Endodermal cell (in vitro differentiated cells): ENCODE measurements around the gene SMOC2. TPM values are rescaled to one million over a fixed set of nuclear protein-coding genes. Genes with fewer than 3 reads are reported as not detected.

Experiments
- DNase-seq: peaks from one replicate; pipeline ENCODE4 v3.0.0-alpha.2; 2017
- H3K27ac ChIP-seq: 2 replicates; pipeline ENCODE4 v1.5.1; 2013; ENCODE audit warnings: mild to moderate bottlenecking, low read depth, low read length, moderate library complexity
- H3K27me3 ChIP-seq: 2 replicates; pipeline ENCODE4 v1.6.1; 2013; ENCODE audit warnings: mild to moderate bottlenecking, low read length, moderate library complexity; ENCODE audit not compliant: insufficient read depth, control insufficient read depth, poor library complexity, severe bottlenecking
- H3K36me3 ChIP-seq: 2 replicates; pipeline ENCODE4 v1.7.0; 2013; ENCODE audit warnings: mild to moderate bottlenecking, low read length, moderate library complexity; ENCODE audit not compliant: control insufficient read depth, insufficient read depth
- H3K4me1 ChIP-seq: one replicate; pipeline ENCODE4 v1.7.0; 2013; ENCODE audit warnings: low read length; ENCODE audit not compliant: control insufficient read depth, insufficient read depth
- H3K4me3 ChIP-seq: 2 replicates; pipeline ENCODE4 v1.5.1; 2013; ENCODE audit warnings: mild to moderate bottlenecking, low read length, moderate library complexity
- H3K9ac ChIP-seq: 2 replicates; pipeline ENCODE4 v1.6.1; 2013; ENCODE audit warnings: mild to moderate bottlenecking, low read length, moderate library complexity; ENCODE audit not compliant: poor library complexity, severe bottlenecking; ENCODE audit errors: extremely low read depth
- H3K9me3 ChIP-seq: 2 replicates; pipeline ENCODE4 v1.6.1; 2013; ENCODE audit warnings: mild to moderate bottlenecking, low read length, moderate library complexity; ENCODE audit not compliant: control insufficient read depth
- H3K27ac Mint-ChIP-seq: 2 replicates; pipeline ENCODE4 v1.8.0; 2020; ENCODE audit warnings: mixed read lengths
- H3K27me3 Mint-ChIP-seq: 2 replicates; pipeline ENCODE4 v1.8.0; 2021; ENCODE audit warnings: mild to moderate bottlenecking, mixed read lengths; ENCODE audit not compliant: insufficient read depth
- H3K36me3 Mint-ChIP-seq: 2 replicates; pipeline ENCODE4 v1.8.0; 2020; ENCODE audit warnings: low read depth, mixed read lengths
- H3K4me1 Mint-ChIP-seq: 2 replicates; pipeline ENCODE4 v1.8.0; 2020; ENCODE audit warnings: mixed read lengths
- H3K4me3 Mint-ChIP-seq: 2 replicates; pipeline ENCODE4 v1.8.0; 2020; ENCODE audit warnings: mild to moderate bottlenecking, moderate library complexity, mixed read lengths
- H3K9me3 Mint-ChIP-seq: 2 replicates; pipeline ENCODE4 v1.8.0; 2020; ENCODE audit warnings: mild to moderate bottlenecking, mixed read lengths
- CTCF ChIP-seq: fragments of 200-600 bp; sonication (generic); conservative IDR thresholded peaks from 2 replicates; pipeline ENCODE4 v1.5.0; 2021; ENCODE audit warnings: antibody characterized with exemption, mild to moderate bottlenecking
- WGBS, 2 experiments: methylation state at CpG; one replicate each; pipeline versions ENCODE4 v1.1.5 to v1.1.7; 2013; ENCODE audit warnings: missing lambda C conversion rate in 2 of 2, mixed read lengths in 1 of 2; ENCODE audit not compliant: insufficient coverage in 1 of 2, insufficient read length in 1 of 2; 5-methylcytosine and 5-hydroxymethylcytosine counted together
- total RNA-seq, 2 donors: library from RNA; stranded (reverse); fragmentation: NEBNext Ultra II Directional in 1 of 2; extraction: Animal tissue kit (Norgen Biotek cat#: 25700) in 1 of 2; gene quantifications; 2 replicates in 1 of 2; 3 replicates in 1 of 2; pipeline ENCODE4 v1.2.1, GENCODE V29; 2021

The SMOC2 gene
- total RNA-seq, 2 donors from 2014 or later, result 0.20 TPM; not detected in 1

DNA sequence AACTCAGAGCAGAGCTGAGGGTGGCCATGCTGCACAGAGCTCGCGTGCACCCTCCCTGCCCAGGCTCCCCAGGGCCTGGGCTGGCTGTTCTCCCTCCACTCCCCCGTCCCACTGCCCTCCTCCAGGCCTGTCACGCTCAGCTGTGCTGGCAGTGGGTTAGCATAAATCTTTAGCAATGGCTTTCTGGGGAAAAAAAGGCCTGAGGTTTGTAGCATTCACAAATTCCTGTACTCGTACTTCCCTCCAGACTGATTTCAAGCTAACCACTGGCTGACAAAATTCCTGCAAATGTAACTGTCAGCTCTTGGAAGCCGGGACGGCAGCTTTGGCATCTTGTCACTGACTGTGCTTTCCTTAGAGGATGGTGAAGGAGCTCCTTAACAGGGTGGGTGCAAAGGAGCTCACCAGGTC lies 22.3 kb upstream of the SMOC2 start:
- no peak for TF ChIP-seq CTCF
- Histone ChIP-seq H3K27ac (no peak overlapping the region), H3K9me3 (no peaks in the 10 kb centered on the region), H3K27me3 (no peaks in the 10 kb centered on the region), H3K9ac (no peak overlapping the region), H3K36me3 (no peaks in the 10 kb centered on the region), H3K4me3 (no peak overlapping the region), H3K4me1 (no peaks in the 10 kb centered on the region)
- Mint-ChIP-seq H3K36me3 (no peaks in the 10 kb centered on the region), H3K27ac (no peak overlapping the region), H3K4me1 (no peaks in the 10 kb centered on the region), H3K27me3 (peaks cover 2% of the 10 kb centered on the region), H3K4me3 (no peak overlapping the region), H3K9me3 (no peaks in the 10 kb centered on the region)
- DNase-seq, result peak; percentile 36
- 86% methylated on average over 7 of the region's 7 CpGs for WGBS, 2 experiments

DNA sequence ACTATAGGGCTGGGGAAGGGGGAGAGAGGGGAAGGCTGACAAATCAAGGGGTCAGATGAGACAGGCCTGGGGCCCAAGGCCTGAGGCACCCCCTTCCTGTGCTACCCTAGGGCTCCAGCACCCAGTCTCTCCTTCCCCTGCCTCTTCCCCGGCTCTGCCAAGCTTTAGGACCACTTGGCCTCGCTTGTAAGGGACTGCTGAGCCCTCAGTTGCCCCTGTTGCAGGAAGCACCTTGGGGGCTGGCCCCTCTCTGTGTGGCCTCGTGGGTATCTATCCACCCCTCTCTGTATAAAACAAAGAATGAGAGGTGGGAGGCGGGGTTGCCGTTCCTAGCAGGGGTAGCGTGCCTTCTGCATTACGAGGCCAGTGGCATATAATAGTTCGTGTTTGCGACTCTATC lies 21.4 kb upstream of the SMOC2 start:
- Mint-ChIP-seq H3K36me3 (no peaks in the 10 kb centered on the region), H3K4me3 (no peak overlapping the region)

GRCh38 chr6:168420084-168420483 lies 20.9 kb upstream of the SMOC2 start:
- Histone ChIP-seq H3K9ac (no peak overlapping the region), H3K4me1 (no peaks in the 10 kb centered on the region), H3K9me3 (no peaks in the 10 kb centered on the region), H3K36me3 (no peaks in the 10 kb centered on the region), H3K27me3 (no peaks in the 10 kb centered on the region), H3K27ac (no peak overlapping the region), H3K4me3 (no peak overlapping the region)
- no peak for TF ChIP-seq CTCF
- 91 to 93% methylated on average over 6 to 9 of the region's 9 CpGs for WGBS, 2 experiments
- peak; percentile 26 for DNase-seq
- H3K9me3 Mint-ChIP-seq, result no peaks in the 10 kb centered on the region
- no peaks in the 10 kb centered on the region for H3K4me1 Mint-ChIP-seq
- no peaks in the 10 kb centered on the region for H3K36me3 Mint-ChIP-seq
- no peak overlapping the region for H3K4me3 Mint-ChIP-seq
- peaks cover 2% of the 10 kb centered on the region for H3K27me3 Mint-ChIP-seq
- H3K27ac Mint-ChIP-seq, result no peak overlapping the region

More for the DNA sequence above, 21.4 kb upstream of the SMOC2 start:
- WGBS, 2 experiments, result 91 to 92% methylated on average over 7 to 9 of the region's 9 CpGs
- Histone ChIP-seq H3K4me3 (no peak overlapping the region), H3K27ac (no peak overlapping the region), H3K4me1 (no peaks in the 10 kb centered on the region), H3K9ac (no peak overlapping the region), H3K36me3 (no peaks in the 10 kb centered on the region), H3K9me3 (no peaks in the 10 kb centered on the region), H3K27me3 (no peaks in the 10 kb centered on the region)
- no peaks in the 10 kb centered on the region for H3K9me3 Mint-ChIP-seq
- H3K4me1 Mint-ChIP-seq, result no peaks in the 10 kb centered on the region
- no peak for TF ChIP-seq CTCF
- no peak overlapping the region for H3K27ac Mint-ChIP-seq
- H3K27me3 Mint-ChIP-seq, result peaks cover 2% of the 10 kb centered on the region
- DNase-seq, result peak; percentile 20
